Putamen (tissue), 1 donor: ENCODE measurements around the gene MOXD1.
"Not testable (repeated sequence)": the region's sequence is repeated elsewhere in the genome, so short reads cannot be mapped to it uniquely, and the experiment has no call there.

ENCODE experiments used
- DNase-seq: peaks from one replicate; pipeline ENCODE4 v3.0.0-alpha.2; 2016; ENCODE audit warnings: low spot score

The MOXD1 gene

GRCh38 chr6:132282696-132283095 is 118.6 kb downstream of the MOXD1 start:
- DNase-seq: no peak

GRCh38 chr6:132280436-132280835 is 120.8 kb downstream of the MOXD1 start:
- no peak for DNase-seq

GRCh38 chr6:132279592-132280139 is 121.6 kb downstream of the MOXD1 start:
- peak; percentile 83 for DNase-seq

- no peak for DNase-seq
Measured at GRCh38 chr6:132275066-132275970, 126.0 kb downstream of the MOXD1 start.

GRCh38 chr6:132272776-132273175 is 128.5 kb downstream of the MOXD1 start:
- no peak for DNase-seq

GRCh38 chr6:132270726-132271402 is 130.4 kb downstream of the MOXD1 start:
- DNase-seq: no peak

- not testable (repeated sequence) for DNase-seq
Measured at GRCh38 chr6:132268666-132269065, 132.6 kb downstream of the MOXD1 start.

- DNase-seq: no peak
Measured at GRCh38 chr6:132268209-132268608, 133.1 kb downstream of the MOXD1 start.

GRCh38 chr6:132265451-132266097 is 135.7 kb downstream of the MOXD1 start:
- no peak for DNase-seq

GRCh38 chr6:132264021-132264500 is 137.2 kb downstream of the MOXD1 start:
- no peak for DNase-seq

GRCh38 chr6:132261354-132261753 is 139.9 kb downstream of the MOXD1 start:
- no peak for DNase-seq

- DNase-seq: no peak
Measured at GRCh38 chr6:132259070-132259469, 142.2 kb downstream of the MOXD1 start.

- no peak for DNase-seq
Measured at GRCh38 chr6:132257561-132257960, 143.7 kb downstream of the MOXD1 start.

GRCh38 chr6:132256457-132256856 is 144.8 kb downstream of the MOXD1 start:
- DNase-seq: no peak

GRCh38 chr6:132253906-132254305 is 147.4 kb downstream of the MOXD1 start:
- no peak for DNase-seq

- no peak for DNase-seq
Measured at GRCh38 chr6:132253211-132253610, 148.1 kb downstream of the MOXD1 start.

GRCh38 chr6:132252113-132252512 is 149.2 kb downstream of the MOXD1 start:
- no peak for DNase-seq

- DNase-seq: no peak
Measured at GRCh38 chr6:132251711-132252110, 149.6 kb downstream of the MOXD1 start.

- no peak for DNase-seq
Measured at GRCh38 chr6:132247381-132248159, 153.7 kb downstream of the MOXD1 start.

- DNase-seq: no peak
Measured at GRCh38 chr6:132246632-132247270, 154.5 kb downstream of the MOXD1 start.

- DNase-seq: no peak
Measured at GRCh38 chr6:132246120-132246617, 155.1 kb downstream of the MOXD1 start.
